Astrocyte of the spinal cord (primary cell): ENCODE results near the gene DHX58.
A peak's percentile ranks its signal among the peaks of the same experiment; 100 is the strongest.

Experiments used
- DNase-seq: peaks from one replicate; pipeline ENCODE4 v3.0.0; 2011; ENCODE audit warnings: low read depth, low spot score
- H3K4me3 ChIP-seq: 2 replicates; pipeline ENCODE4 v1.5.1; 2011; ENCODE audit warnings: low read depth, mild to moderate bottlenecking, low read length, moderate library complexity
- CTCF ChIP-seq: IDR thresholded peaks from 2 replicates; pipeline ENCODE4 v1.5.1; 2012; ENCODE audit warnings: low read depth, mild to moderate bottlenecking, low read length, inconsistent platforms
- in situ Hi-C: cut with HindIII; loops from 2 replicates; pipeline ENCODE4 v1.10.0; 2017; ENCODE audit warnings: low sequenced_read_pairs

Gene DHX58

GRCh38 chr17:42116705-42117396, 4.3 kb upstream of the DHX58 start:
- peak; percentile 73 for DNase-seq
- peak; percentile 89 for TF ChIP-seq CTCF
- in situ Hi-C loops = no loop called here

GRCh38 chr17:42114118-42114517, 1.6 kb upstream of the DHX58 start:
- in situ Hi-C loops = no loop called here
- no peak for DNase-seq
- TF ChIP-seq CTCF = no peak
- no peak overlapping the region for H3K4me3 ChIP-seq

More at GRCh38 chr17:42116705-42117396, 4.3 kb upstream of the DHX58 start:
- no peak overlapping the region for H3K4me3 ChIP-seq

- H3K4me3 ChIP-seq = no peak overlapping the region
- in situ Hi-C loops = no loop called here
Measured at GRCh38 chr17:42113293-42114069, 967 bp upstream of the DHX58 start.

GRCh38 chr17:42111871-42112551, 503 bp downstream of the DHX58 start:
- TF ChIP-seq CTCF = no peak
- no peak overlapping the region for H3K4me3 ChIP-seq
- no peak for DNase-seq
- in situ Hi-C loops = no loop called here

More at GRCh38 chr17:42113293-42114069, 967 bp upstream of the DHX58 start:
- no peak for DNase-seq
- no peak for TF ChIP-seq CTCF

- in situ Hi-C loops = no loop called here
- no peak for TF ChIP-seq CTCF
- H3K4me3 ChIP-seq = no peak overlapping the region
- no peak for DNase-seq
Measured at GRCh38 chr17:42111265-42111636, 1.3 kb downstream of the DHX58 start.
